ENCODE measurements around the gene STX8.

STX8 gene

GRCh38 chr17:9206410-9206703 lies 369.3 kb downstream of the STX8 start:
- DNase-seq (ENCODE audit: low read depth), result no peak

- DNase-seq (ENCODE audit: low read depth), result no peak
Observed at GRCh38 chr17:9205520-9206409, 369.9 kb downstream of the STX8 start.

- no peak for DNase-seq (ENCODE audit: low read depth)
Observed at GRCh38 chr17:9204637-9205329, 370.8 kb downstream of the STX8 start.

GRCh38 chr17:9203771-9204425 lies 371.7 kb downstream of the STX8 start:
- no peak for DNase-seq (ENCODE audit: low read depth)

- no peak for DNase-seq (ENCODE audit: low read depth)
Observed at GRCh38 chr17:9202532-9202931, 373.1 kb downstream of the STX8 start.

GRCh38 chr17:9200699-9201359 lies 374.8 kb downstream of the STX8 start:
- no peak for DNase-seq (ENCODE audit: low read depth)

Data from ELR (cell line).